AG04449 (cell line): ENCODE measurements around the gene MXRA8.

ENCODE experiments used
- CTCF ChIA-PET: fragments of 350-600 bp; formaldehyde crosslinking; extraction: SDS; loops from one replicate; lab custom pipeline; 2021; ENCODE audit warnings: antibody characterized with exemption; lab: Yijun Ruan, JAX
- POLR2A ChIA-PET: fragments of 400-600, 350-600 bp; formaldehyde crosslinking; extraction: SDS; loops from one replicate; lab custom pipeline; 2020; ENCODE audit warnings: antibody characterized with exemption, inconsistent platforms; lab: Yijun Ruan, JAX
- DNase-seq: peaks from one replicate; pipeline ENCODE4 v3.0.0-alpha.2; 2010; ENCODE audit warnings: low read depth, low spot score
- H3K4me3 ChIP-seq: 2 replicates; pipeline ENCODE4 v1.5.1; 2011; ENCODE audit warnings: low read depth, mild to moderate bottlenecking, control low read depth, low read length
- TF ChIP-seq, protein P1 (sequence below): IDR thresholded peaks from one replicate; pipeline ENCODE4 v1.5.1; 2011; ENCODE audit warnings: mild to moderate bottlenecking, moderate library complexity, low read length, control low read depth, inconsistent platforms; ENCODE audit not compliant: insufficient read depth; ENCODE audit errors: missing control alignments

The MXRA8 gene

DNA sequence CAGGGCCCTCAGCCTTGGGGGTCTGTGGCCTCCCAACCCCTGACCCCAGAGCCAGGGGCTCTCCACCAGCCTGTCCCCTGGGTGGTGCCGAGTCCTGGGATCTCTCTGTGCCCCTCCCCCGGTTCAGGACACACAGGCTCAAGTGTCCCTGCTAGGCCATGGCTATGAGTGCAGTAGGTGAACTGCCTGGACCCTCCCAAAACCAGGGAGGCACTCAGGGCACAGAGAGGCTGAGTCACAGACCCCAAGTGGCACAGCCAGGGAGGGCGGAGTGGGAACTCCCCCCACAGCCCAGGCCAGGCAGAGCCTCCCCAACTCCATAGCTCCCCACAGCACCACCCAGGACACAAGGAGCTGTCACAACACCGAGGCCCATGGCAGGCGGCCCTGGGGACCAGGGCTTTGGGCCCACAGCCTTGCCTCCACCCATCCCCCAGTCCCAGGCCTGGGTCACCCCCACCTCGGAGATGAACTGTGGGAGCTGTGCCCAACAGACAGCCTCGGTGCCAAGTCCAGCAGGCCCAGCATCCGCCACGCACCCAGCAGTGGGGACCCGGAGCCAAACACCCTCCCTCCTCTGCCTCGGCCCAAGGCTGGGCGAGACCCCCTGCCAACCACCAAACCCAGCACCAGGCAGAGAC, 12.4 kb downstream of the MXRA8 start:
- H3K4me3 ChIP-seq = no peak overlapping the region
- TF ChIP-seq, protein P1, sequence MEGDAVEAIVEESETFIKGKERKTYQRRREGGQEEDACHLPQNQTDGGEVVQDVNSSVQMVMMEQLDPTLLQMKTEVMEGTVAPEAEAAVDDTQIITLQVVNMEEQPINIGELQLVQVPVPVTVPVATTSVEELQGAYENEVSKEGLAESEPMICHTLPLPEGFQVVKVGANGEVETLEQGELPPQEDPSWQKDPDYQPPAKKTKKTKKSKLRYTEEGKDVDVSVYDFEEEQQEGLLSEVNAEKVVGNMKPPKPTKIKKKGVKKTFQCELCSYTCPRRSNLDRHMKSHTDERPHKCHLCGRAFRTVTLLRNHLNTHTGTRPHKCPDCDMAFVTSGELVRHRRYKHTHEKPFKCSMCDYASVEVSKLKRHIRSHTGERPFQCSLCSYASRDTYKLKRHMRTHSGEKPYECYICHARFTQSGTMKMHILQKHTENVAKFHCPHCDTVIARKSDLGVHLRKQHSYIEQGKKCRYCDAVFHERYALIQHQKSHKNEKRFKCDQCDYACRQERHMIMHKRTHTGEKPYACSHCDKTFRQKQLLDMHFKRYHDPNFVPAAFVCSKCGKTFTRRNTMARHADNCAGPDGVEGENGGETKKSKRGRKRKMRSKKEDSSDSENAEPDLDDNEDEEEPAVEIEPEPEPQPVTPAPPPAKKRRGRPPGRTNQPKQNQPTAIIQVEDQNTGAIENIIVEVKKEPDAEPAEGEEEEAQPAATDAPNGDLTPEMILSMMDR = no peak
- ChIA-PET POLR2A (interaction anchor here (1.0 to 1.2 kb wide), 2 partner anchors 9 to 12 kb away, joined by 3 read pairs; no protein-coding TSS in a partner anchor), CTCF (interaction anchor here (0.7 to 8.3 kb wide), 8 partner anchors 11 to 224 kb away, joined by 3 to 138 read pairs (median 3); partner anchors contain the start of genes AURKAIP1 and CCNL2)
- no peak for DNase-seq

DNA sequence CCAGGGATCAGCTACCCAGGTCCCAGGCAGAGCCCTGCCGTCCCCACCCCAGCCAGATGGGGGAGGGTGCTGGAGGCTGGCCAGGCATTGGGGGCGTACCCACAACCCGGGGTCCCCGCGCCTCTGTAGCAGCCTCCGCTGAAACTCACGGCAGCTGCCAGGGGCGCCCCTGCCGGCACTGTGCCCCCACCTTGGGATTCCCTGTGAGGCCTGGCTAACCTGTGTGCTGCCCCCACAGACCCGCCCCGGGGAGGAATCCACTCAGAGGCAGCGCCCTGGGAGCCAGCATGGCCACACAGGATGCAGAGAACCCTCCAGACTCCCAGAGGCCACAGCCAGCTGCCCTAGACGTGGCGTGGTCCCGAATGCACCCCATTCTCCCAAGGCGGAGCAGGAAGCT, 13.0 kb downstream of the MXRA8 start:
- CTCF ChIA-PET = interaction anchor here (0.7 to 8.3 kb wide), 5 partner anchors 12 to 57 kb away, joined by 3 to 138 read pairs (median 3); partner anchors contain the start of gene AURKAIP1

DNA sequence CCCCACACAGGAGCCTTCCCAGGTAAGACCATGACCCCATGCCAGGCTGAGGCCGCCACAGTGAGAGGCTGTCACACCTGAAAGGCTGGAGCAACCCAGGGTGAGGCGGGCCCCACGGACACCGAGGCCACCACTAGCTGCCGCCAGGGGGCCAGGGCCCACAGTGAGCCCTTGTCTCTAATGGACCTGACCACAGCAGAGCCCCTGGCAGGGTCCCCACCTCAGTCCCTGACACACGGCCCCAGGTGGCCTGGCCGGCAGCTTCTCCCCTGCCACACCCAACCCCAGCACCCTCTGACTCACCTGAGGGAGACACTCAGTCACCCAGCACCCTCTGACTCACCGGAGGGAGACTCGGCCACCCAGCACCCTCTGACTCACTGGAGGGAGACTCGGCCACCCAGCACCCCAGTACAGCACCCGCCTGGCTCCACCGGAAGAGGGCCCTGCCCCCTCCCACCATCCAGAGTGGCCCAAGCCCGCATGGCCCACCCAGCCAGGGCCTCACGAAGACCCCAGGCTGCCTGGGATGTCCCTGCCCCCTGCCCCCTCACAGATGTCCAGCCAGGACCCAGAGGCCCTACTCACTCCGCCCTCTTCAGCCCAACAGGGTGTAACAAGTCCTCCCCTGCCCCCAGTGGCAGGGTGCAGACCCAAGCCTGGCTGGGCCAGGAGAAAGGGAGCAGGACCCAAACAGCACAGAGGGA, 13.5 kb downstream of the MXRA8 start:
- H3K4me3 ChIP-seq = peak overlapping the region; percentile 12; the same call in 1 of the 2 replicates
- DNase-seq = no peak
- CTCF ChIA-PET = interaction anchor here (0.7 to 8.3 kb wide), 3 partner anchors 13 to 27 kb away, joined by 3 to 138 read pairs (median 4); partner anchors contain the start of gene AURKAIP1
- POLR2A ChIA-PET = interaction anchor here (0.6 to 1.3 kb wide), 4 partner anchors 16 to 324 kb away, joined by 3 read pairs; partner anchors contain the start of genes AURKAIP1 and MRPL20
- TF ChIP-seq, protein P1 = peak; percentile 49

More for the DNA sequence above, 13.0 kb downstream of the MXRA8 start:
- TF ChIP-seq, protein P1 = no peak
- DNase-seq = no peak
- peak overlapping the region; percentile 12; the same call in 1 of the 2 replicates for H3K4me3 ChIP-seq
- POLR2A ChIA-PET = interaction anchor here (1.0 to 1.3 kb wide), 3 partner anchors 10 to 30 kb away, joined by 3 read pairs; partner anchors contain the start of gene AURKAIP1

DNA sequence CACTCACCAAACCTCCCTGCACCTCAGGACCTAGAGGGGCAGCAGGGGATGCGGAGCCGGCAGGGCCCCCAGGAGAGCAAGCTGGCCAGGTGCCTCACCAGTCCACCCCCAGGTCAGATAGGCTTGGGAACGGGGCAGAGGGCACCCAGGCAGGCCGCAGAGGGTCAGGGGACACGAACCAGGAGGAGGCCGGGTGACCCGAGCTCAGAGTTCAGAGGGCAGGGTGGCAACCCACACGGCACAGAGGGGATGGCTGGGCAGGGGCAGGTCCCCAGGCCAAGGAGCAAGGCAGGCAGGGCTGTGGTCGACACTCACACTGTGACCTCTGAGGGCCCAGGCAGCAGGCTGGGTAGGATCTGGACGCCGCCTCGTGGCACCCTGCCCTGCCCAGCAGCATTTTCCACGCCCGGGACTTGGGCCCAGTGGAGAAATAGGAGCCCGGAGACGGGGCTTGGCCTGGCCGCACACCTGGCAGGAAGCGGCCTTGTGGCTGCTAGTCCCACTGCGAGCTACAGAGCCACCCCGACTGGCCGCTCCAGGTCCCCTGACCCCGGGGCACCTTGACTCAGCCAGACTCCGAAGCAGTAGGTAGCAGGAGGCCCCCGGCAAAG, 14.4 kb downstream of the MXRA8 start:
- TF ChIP-seq, protein P1 = no peak
- no peak overlapping the region for H3K4me3 ChIP-seq
- CTCF ChIA-PET = interaction anchor here (1.0 to 8.3 kb wide), 5 partner anchors 9 to 360 kb away, joined by 3 to 138 read pairs (median 4); partner anchors contain the start of gene AURKAIP1
- DNase-seq = no peak
- POLR2A ChIA-PET = interaction anchor here (0.6 to 1.3 kb wide), 5 partner anchors 8 to 323 kb away, joined by 3 read pairs; partner anchors contain the start of genes AURKAIP1 and MRPL20

DNA sequence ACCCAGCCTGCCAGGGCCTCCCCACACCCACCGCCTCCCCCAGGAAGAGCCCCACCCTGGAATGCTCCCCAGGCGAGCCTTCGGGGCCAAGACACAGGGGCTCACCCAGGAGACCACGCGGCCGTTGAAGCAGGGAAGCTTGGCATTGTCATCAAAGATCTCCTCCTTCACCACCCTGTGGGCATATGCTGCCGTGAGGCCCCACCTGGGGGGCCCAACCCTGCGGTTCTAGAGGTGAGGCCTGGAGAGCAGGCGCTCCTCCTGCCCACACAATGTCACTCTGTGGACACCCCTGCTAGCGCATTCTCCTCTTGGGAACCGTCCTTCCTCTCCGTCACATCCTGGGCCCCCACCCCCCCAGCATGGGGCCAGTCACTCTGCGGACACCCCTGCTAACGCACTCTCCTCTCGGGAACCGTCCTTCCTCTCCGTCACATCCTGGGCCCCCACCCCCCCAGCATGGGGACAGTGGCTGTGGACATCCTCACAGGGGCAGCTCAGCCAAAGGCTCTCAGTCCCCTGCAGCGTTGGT, 15.7 kb downstream of the MXRA8 start:
- H3K4me3 ChIP-seq = no peak overlapping the region
- CTCF ChIA-PET = interaction anchor here (1.2 to 8.3 kb wide), 4 partner anchors 7 to 358 kb away, joined by 3 to 138 read pairs (median 4); partner anchors contain the start of gene AURKAIP1
- POLR2A ChIA-PET = interaction anchor here (1.0 to 1.1 kb wide), 2 partner anchors 9 to 29 kb away, joined by 3 read pairs; no protein-coding TSS in a partner anchor
- no peak for DNase-seq
- TF ChIP-seq, protein P1 = no peak
